Left renal pelvis (tissue), 4 donors: ENCODE measurements around the gene MRPS7. TPM values are rescaled to one million over a fixed set of nuclear protein-coding genes. Genes with fewer than 3 reads are reported as not detected.
"Not testable (repeated sequence)": the region's sequence is repeated elsewhere in the genome, so short reads cannot be mapped to it uniquely, and the experiment has no call there.

ENCODE experiments used
- DNase-seq, 4 donors: peaks; one replicate each; pipeline ENCODE4 v3.0.0-alpha.2; 2013; ENCODE audit warnings: low read depth in 4 of 4, low spot score in 3 of 4
- polyA plus RNA-seq, 4 donors: library from polyadenylated mRNA; unstranded; fragments of 120-200 nt; gene quantifications; one replicate each; pipeline ENCODE4 v1.2.1, GENCODE V29; 2013; ENCODE audit not compliant: insufficient read length in 4 of 4

MRPS7 gene
- polyA plus RNA-seq, 4 donors: 41.4 to 77.6 (median 72.9) TPM

DNA sequence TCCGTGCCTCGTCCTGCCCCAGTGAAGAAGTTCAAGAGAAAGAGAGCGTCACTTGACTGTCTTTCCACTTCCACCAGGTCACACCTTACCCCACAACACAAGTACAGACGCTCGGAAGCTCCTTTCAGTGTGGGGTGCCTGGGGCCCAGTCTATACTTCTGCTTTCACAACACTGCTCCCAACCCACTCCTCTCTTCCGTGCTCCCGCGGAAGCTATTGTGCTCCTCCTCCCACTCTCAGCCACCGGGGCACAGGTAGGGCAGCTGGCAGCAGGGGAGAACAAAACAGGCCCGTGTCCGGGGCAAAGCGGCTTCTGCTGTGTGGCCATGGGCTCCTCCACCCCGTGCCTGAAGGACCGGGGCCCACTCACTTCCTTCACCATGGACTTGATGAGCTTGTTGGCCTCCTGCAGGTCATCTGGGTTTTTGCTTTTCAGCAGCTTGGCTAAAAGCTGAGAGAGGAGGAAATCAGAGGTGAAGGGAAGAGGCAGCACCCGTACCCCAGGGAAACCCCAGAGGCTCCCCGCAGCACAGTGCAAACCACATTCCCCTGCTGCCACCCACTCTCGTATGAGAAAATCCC, 19.1 kb upstream of the MRPS7 start:
- DNase-seq: no peak

DNA sequence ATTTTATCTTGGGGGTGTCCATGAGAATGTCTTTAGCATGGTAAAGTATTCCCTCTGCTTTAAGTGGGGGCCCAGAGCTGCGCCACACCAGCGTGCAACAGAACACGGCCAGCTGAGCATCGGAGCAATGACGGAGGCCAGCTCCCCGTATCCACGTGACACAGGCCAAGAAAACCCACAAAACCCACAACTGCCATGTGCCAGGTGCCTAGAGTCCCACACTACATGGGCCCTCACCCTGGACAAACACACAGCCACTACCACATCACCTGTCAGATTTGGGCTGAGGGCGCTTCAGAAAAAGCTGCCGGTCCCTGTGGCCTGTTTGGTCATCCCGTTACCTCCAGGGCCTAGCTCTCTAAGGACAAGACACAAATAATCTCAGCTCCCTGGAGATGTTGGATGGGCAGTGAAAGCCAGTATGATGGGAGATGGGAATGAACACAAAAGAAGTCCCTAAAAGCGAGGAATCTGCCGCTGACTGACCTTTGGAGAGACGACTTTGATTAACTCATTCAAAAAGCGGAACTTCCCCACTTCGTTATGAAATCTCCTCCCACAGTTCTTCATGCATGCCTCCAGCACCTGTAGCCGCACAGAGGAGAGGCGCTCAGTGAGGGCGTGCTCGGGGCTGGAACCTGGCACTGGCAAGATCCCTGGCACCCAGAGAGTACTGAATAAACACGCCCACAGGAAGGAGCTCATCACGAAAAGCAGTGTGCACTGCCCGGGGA, 17.4 kb upstream of the MRPS7 start:
- DNase-seq: no peak

- DNase-seq: no peak
These were observed 16.7 kb upstream of the MRPS7 start for GRCh38 chr17:75245011-75245410.

DNA sequence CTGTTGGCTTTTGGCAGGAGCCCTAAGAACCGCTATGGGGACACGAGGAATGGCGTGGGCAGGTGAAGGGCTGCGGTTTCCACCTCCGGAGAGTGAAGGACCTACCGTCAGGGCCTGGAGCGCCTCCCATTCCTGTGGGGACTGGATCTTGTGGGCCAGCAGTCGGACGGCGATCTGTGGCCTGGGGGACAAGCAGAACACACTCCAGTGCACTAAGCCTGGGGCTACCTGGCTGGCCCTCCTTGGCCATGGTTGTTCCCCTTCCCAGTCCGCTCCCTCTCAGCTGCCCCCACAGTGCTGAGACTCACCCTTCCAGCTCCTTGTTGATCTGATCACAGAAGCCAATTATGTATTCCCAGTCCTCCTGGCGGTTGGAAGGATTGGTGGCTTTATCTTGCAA, 15.3 kb upstream of the MRPS7 start:
- DNase-seq: no peak

DNA sequence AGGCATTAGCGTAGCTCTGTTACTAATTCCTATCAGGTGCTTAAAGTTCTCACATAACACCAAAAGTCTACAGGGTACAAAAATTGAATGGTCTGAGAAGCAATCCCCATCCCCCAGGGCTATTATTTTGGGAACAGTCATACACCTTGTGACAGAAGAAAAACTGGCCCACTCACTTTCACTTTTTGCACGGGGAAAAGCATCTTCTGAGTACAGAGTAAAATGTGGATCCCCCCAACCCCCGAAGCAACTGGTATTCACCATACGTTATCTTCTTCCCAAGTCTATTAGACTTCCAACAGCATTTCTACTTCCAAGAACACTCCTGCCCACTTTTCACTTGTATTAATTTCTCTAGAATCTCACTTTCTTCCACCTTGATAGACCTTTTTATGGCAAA, 12.1 kb upstream of the MRPS7 start:
- no peak for DNase-seq

DNA sequence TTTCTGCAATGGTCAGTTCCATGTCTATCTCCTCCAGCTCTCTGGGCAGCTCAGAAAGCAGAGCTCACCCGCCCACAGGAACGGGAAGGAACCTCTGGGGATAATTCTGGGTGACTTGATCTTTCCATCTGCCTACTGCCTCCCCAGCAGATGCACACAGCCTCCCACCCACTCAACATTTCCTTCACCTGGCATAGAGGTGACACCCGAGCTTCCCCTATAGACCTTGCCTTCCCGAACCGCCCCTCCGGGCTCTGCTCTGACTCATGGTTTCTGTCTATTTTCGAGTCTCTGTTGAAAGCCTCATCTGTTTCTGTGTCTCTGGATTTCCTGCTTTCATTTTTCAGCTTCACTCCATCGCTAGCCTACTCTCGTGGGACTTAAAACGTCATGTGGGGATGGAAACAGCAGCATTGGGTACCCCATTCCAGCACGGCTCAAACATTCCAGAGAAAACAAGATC, 11.6 kb upstream of the MRPS7 start:
- no peak for DNase-seq

DNA sequence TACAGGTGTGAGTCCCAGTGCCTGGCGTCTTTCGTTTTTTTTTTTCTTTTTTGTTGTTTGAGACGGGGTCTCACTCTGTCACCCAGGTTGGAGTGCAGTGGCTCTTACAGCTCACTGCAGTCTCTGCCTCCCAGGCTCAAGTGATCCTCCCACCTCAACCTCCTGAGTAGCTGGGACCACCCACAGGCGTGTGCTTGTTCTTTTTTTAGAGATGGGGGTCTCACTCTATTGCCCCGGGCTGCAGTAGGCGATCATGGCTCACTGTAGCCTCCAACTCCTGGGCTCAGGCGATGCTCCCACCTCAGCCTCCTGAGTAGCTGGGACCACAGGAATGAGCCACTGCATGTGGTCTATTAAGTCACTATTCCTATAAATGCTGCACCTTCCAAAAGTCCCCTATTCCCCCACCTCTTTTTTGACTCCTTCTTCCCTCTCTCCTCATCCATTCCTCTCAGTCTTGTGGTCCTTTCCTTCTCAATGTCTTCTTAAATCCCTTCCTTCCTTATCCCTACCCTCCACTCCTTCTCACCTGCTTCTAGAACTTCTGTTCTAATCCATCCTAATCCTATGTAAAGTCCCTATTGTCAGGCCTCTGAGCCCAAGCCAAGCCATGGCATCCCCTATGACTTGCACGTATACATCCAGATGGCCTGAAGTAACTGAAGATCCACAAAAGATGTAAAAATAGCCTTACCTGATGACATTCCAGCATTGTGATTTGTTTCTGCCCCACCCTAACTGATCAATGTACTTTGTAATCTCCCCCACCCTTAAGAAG, 9.5 kb upstream of the MRPS7 start:
- DNase-seq: no peak

DNA sequence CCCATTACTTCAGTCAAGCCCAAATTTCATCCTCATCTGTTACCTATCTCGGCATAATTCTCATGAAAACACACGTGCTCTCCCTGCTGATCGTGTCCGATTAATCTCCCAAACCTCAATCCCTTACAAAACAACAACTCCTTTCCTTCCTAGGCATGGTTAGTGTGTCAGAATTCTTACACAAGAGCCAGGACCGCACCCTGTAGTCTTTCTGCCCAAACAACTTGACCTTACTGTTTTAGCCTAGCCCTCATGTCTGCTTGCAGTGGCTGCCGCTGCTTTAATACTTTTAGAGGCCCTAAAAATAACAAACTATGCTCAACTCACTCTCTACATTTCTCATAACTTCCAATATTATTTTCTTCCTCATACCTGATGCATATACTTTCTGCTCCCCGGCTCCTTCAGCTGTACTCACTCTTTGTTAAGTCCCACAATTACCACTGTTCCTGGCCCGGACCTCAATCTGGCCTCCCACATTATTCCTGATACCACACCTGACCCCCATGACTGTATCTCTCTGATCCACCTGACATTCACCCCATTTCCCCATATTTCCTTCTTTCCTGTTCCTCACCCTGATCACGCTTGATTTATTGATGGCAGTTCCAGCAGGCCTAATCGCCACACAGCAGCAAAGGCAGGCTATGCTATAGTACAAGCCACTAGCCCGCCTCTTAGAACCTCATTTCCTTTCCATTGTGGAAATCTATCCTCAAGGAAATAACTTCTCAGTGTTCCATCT, 5.6 kb upstream of the MRPS7 start:
- DNase-seq: not testable (repeated sequence)

GRCh38 chr17:75257228-75257627, 4.5 kb upstream of the MRPS7 start:
- not testable (repeated sequence) for DNase-seq

- DNase-seq: no peak
These were observed 891 bp upstream of the MRPS7 start for GRCh38 chr17:75260641-75261335.

DNA sequence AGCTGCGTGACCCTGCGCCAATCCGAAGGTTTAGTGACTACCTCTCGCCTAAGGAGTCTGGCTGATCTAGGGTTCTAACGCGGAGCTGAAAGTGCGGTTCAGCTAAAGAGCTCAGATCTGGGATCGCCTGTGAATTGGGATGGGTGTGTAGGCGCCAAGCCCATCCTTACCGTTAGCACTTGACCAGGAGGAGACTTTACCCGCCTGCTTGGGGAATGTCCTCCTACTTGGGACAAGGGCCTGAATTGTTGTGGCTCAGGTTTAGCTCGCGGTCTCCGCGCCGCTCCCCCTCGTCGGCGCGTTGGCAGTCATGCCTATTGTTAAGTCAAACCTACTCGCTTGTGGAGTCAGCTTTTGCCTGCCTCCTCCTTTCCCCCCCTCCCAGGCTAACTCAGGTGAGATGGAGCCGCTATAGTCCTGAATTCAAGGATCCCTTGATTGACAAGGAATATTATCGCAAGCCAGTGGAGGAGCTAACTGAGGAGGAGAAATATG, 480 bp downstream of the MRPS7 start:
- no peak for DNase-seq

- DNase-seq: no peak
These were observed 1.4 kb downstream of the MRPS7 start for GRCh38 chr17:75263055-75263454.

GRCh38 chr17:75265614-75266315, 4.1 kb downstream of the MRPS7 start:
- DNase-seq: no peak

DNA sequence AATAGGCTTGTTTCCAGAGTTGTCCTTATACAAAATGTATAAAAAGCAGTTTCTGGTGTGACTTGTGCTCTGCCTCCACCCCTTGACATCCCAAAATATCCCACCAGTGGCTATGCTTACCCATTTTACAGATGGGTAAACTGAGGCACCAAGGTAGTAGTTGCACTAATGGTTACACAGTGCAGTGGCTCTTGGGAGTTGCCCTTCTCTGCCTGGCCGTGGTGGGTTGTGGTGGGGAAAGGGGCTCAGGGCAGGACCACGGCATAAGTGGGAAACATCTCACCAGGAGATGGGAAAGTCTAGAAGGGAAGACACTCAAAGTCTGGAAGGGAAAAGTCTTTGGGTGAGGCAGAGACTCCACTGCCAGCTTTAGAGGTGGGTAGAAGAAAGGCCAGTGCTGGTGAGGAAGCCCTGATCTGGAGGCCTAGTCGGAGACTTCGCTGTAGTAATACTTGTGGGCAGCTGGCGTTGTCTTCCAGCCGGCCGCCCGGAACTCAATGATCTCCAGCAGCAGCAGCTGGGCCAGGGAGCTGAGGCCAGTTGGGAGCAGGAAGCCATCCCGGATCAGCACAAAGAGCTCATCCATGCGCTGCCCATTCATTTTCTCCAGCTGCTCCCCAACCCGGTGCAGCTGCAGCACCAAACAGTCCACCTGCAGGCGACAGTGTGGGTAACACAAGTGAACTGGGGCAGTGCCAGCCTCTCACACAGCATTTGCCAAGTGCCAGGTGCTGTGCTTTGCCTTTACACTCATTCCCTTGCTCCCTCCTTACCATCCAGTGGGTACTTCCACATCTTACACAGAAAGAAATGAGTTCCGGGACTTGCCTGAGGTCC, 4.9 kb downstream of the MRPS7 start:
- DNase-seq: no peak

DNA sequence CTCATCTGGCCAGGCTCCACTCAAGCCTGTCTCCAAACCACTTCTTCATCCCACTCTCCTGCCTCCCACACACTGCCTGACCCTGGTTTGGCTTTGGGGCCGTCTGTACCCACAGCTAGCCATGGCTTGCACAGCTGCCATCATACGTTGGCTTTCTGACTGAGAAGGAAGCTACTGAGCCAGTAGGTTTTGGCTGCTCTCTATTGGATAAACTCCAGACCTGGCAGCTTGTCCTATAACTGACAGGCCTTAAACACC, 5.4 kb downstream of the MRPS7 start:
- no peak for DNase-seq

DNA sequence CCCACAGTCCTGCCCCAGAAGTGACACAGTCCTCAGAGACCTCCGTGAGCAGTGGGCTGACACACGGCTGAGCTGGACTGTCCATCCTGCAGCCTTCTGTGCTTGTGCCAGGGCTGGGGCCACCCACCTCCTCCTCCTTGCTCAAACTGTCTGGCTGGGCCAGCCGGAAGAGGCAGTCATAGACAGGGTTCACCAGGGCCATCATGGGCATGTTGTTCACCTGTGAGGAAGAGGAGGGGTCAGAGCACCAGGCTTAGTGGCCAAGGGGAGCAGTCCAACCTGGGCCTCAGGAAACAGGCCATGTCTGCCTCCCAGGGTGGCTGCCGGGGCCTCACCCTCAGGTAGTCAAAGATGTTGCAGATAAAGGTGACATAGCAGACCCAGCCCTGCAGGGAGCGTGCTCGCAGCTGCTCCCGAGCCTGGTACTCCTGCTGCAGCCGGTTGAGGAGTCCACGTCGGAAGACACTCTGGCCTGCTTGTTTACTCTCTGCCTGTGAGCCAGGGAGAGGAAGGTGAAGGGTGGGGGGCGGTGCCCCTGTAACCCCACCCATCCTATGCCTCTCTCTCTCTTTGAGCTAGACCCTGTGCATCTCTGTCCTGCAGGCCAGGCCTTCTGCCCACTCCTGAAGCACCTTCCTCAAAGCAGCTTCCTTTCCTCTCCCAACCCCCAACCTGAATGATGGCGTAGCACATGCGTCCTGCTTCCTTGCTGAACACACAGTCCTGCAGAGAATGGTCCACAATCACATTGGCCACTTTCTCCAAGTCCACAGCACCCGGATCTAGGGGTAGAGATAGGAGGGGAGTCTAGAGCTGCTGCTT, 5.9 kb downstream of the MRPS7 start:
- no peak for DNase-seq

DNA sequence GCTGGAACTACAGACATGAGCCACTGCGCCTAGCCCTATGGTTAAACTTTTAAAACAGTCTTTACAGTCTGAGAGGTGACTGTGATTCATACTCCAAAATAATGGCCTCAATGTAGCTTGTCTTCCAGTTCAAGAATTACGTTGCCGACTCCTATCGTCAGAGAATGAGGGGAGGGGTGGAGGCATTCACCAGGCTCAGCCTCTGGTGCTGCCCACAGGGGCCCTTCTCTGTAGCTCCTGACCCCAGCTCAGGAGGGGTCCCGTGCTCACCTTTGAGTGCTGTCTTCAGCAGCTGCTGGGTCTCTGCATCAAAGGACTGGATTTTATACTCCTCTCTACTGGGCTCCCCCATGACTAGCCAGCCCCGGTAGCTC, 8.2 kb downstream of the MRPS7 start:
- no peak for DNase-seq
